HG03139 (cell line): ENCODE results near the gene FAM219A.

ENCODE experiments used
- ATAC-seq: cut with Tn5 transposase; IDR thresholded peaks from one replicate; pipeline ENCODE4 v1.9.1; 2021; ENCODE audit not compliant: unreplicated experiment

Gene FAM219A

GRCh38 chr9:34405719-34406118 lies 52.7 kb downstream of the FAM219A start:
- ATAC-seq = no peak

- no peak for ATAC-seq
Measured at GRCh38 chr9:34403554-34404380, 54.6 kb downstream of the FAM219A start.

DNA sequence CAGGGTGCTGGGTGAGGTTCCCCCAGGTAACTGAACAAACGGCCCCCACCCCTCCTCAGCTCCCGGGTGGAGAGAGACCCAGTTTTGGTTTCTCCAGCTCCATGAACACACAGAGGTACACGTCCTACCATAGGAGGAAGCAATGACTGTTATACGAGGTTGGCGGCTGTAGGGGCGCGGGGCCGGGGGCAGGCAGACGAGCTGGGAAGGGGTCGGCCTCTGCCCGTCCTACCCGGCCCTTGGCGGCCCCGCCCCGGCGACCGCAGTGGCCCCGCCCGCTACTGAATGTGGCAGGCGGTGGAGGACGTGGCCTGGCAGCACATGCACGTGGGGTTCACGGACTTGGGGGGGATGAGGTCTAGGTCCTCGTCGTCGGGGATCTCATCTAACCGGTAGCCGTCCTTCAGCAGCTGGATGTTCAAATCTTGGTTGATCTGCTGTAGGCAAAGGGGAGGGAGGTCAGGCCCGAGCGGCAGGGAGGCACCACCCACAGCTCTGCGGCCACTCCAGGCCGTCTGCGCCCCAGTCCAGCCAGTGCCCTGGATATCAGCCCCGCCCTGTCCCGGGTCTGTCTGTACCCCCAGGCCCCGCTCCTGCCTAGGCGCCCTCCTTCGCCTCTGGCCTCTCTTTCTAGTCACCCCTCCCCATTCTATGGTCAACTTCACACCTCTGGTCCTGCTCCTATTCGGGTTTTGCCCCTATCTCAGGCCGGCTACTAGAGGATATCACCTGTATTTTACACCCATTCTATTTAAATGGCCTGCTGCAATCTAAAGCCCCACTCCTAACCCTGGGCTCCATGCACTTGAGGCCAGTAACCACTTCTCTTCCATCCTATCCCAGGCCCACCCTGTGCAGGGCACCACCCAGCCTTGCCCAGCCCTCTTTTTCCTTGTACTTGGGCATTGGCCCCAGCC lies 57.4 kb downstream of the FAM219A start:
- ATAC-seq = no peak

- ATAC-seq = no peak
Measured at GRCh38 chr9:34400275-34400674, 58.1 kb downstream of the FAM219A start.

GRCh38 chr9:34399729-34400128 lies 58.6 kb downstream of the FAM219A start:
- ATAC-seq = no peak

DNA sequence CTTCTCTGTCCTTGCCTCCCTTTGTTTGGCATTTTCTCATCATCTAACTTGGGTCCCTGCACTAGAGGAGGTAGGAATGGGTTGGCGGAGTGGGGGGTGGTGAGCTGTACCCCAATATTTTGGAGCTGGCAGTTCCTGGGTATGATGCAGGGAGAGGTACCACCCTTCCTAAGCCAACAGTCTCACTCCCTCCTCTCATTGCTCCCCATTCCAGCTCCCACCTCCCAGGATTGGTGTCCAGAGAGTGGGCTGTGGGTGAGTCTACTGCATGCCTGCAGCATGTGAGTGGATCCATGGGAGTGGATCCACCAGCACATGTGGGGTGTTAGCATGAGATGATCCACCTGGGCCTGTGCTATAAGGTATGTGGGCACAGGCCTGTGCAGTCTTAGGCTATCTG lies 59.5 kb downstream of the FAM219A start:
- ATAC-seq = no peak

GRCh38 chr9:34396276-34397214 lies 61.8 kb downstream of the FAM219A start:
- no peak for ATAC-seq

DNA sequence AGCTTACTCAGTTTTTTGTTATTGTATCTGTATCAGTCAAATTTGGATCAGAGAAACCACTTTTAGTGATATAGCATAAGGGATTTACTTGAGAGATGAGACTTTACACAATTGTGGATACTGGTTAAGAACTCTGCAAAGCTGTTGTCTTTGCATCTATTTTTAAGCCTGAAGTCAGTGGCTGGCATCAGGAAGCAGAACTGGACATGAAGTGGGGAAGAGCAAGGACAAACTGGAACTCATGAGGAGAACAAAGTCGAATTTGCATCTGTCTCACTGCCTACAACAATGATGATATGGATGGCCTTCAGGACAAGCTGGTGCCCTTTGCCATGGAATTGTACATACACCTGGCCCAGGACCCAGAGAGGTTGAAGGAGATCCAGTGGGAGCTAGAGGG lies 65.9 kb downstream of the FAM219A start:
- no peak for ATAC-seq

GRCh38 chr9:34387239-34387638 lies 71.1 kb downstream of the FAM219A start:
- no peak for ATAC-seq

DNA sequence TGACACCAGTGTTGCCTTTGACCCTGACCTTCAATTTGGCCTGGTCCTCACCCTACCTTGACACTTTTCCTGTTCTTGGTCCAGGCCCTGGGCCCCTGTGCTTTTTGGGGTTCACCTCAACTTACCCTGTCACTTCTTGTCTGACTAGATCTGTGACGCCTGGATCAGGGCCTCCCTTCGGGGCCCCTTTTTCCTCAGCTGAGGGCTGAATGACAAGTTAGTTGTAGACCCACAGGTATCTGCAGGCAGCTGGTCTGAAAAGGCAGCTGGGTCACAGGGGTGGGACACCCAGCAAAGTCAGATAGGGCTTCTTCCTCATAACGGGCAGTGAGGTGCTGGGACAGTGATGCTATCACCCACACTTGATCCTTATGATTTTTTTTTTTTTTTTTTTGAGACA lies 71.7 kb downstream of the FAM219A start:
- ATAC-seq = no peak

DNA sequence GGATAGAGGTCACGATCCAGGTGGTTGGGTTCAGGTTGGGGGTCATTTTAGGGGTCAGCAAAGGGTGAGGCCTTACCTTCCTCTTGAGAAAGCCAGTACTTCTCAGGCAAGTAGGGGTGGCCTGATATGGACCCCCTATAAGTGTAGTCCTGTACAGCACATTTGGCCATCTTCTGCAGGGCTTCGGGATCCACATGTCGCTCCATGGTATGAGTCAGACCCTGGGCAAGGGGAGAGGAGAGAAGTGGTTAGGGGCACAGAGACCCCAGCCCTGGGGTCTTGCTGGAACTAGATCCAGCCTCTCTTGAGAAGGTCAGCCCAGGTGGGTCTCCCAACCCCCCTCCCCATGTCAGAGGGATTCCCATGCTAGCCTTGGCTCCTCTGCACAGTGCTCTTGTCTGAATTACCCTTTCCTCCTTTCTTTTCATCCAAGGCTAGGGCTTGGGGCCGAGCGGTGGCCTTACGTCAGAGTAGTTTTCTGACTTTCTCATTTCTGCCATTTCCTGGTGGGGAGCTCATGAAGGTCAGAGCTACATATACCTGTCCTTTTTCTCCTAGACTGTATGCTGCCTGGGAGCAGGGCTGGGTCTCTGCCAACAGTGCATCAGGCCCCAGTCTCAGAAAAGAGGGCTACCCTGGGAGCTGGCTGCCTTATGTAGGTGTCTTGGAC lies 72.7 kb downstream of the FAM219A start:
- ATAC-seq = no peak

- no peak for ATAC-seq
Measured at GRCh38 chr9:34384368-34385165, 73.8 kb downstream of the FAM219A start.

- no peak for ATAC-seq
Measured at GRCh38 chr9:34383904-34384303, 74.5 kb downstream of the FAM219A start.

GRCh38 chr9:34382879-34383278 lies 75.5 kb downstream of the FAM219A start:
- ATAC-seq = no peak

GRCh38 chr9:34382054-34382453 lies 76.3 kb downstream of the FAM219A start:
- no peak for ATAC-seq

GRCh38 chr9:34381323-34381722 lies 77.0 kb downstream of the FAM219A start:
- ATAC-seq = no peak

DNA sequence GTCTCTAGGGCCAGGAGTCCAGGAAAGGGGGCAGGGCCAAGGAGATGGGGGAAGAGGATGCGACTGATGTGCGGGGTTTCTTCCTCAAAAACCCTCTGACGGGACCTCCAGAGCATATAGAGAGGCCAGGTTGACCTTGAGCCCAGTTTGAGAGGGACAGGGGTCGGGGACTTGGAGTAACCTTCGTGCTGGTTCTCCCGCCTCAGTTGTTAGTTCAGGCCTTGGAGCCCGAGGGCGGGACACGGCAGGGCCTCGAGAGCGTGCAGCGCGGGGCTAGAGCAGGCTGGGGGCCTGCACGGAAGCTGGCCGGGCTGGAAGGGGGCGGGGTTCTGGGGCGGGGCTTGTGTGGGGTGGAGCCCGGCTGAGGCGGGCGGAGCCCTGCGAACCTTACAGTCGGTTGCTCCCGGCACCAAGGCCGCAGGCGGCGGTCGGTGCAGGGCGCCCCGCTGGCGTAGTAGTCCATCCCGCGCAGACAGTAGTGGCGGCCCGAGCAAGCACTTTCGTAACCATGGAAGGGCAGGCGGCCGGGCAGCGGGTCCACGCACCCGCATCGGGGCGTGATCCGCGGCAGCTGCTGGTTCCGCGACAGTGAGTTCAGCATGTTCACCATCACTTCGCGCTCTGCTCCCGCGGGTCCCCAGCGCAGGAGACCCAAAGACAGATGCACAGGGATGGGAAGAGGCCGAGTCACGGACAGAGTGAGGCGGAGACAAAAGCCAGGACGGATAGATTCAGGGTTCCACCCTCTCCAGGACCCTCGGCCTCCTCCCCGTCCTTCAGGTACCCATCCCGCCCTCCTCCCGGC lies 77.7 kb downstream of the FAM219A start:
- no peak for ATAC-seq

GRCh38 chr9:34380034-34380510 lies 78.3 kb downstream of the FAM219A start:
- ATAC-seq = no peak
